GM19025 (cell line): ENCODE measurements around the gene GAS7.

Experiments
- ATAC-seq: cut with Tn5 transposase; IDR thresholded peaks from one replicate; pipeline ENCODE4 v1.9.1; 2021; ENCODE audit warnings: mild to moderate bottlenecking, low read depth, moderate library complexity; ENCODE audit not compliant: unreplicated experiment

The GAS7 gene

GRCh38 chr17:9905078-9905415 is 293.4 kb downstream of the GAS7 start, which contains the start of gene RCVRN:
RCVRN (minus strand) TSS chr17:9905271; CDS start chr17:9905180, 91 bp downstream.
- ATAC-seq: no peak

- ATAC-seq: no peak
Observed at GRCh38 chr17:9904277-9905077, 293.9 kb downstream of the GAS7 start.

- ATAC-seq: no peak
Observed at GRCh38 chr17:9902120-9902519, 296.3 kb downstream of the GAS7 start.

GRCh38 chr17:9900784-9901183 is 297.6 kb downstream of the GAS7 start:
- no peak for ATAC-seq

GRCh38 chr17:9900044-9900594 is 298.3 kb downstream of the GAS7 start:
- no peak for ATAC-seq

- ATAC-seq: no peak
Observed at GRCh38 chr17:9899280-9900043, 298.9 kb downstream of the GAS7 start.

GRCh38 chr17:9898812-9899211 is 299.6 kb downstream of the GAS7 start:
- ATAC-seq: no peak

- ATAC-seq: no peak
Observed at GRCh38 chr17:9897372-9897968, 300.9 kb downstream of the GAS7 start.

GRCh38 chr17:9895923-9896322 is 302.5 kb downstream of the GAS7 start:
- ATAC-seq: no peak

GRCh38 chr17:9894231-9894630 is 304.2 kb downstream of the GAS7 start:
- no peak for ATAC-seq

GRCh38 chr17:9893411-9894012 is 304.9 kb downstream of the GAS7 start:
- ATAC-seq: no peak

- no peak for ATAC-seq
Observed at GRCh38 chr17:9890124-9890523, 308.3 kb downstream of the GAS7 start.

GRCh38 chr17:9887508-9887907 is 310.9 kb downstream of the GAS7 start:
- no peak for ATAC-seq

GRCh38 chr17:9886141-9886930 is 312.1 kb downstream of the GAS7 start:
- ATAC-seq: no peak

GRCh38 chr17:9883451-9883850 is 315.0 kb downstream of the GAS7 start:
- no peak for ATAC-seq

GRCh38 chr17:9880582-9880999 is 317.8 kb downstream of the GAS7 start:
- no peak for ATAC-seq

GRCh38 chr17:9878786-9879525 is 319.4 kb downstream of the GAS7 start:
- no peak for ATAC-seq

GRCh38 chr17:9878356-9878755 is 320.1 kb downstream of the GAS7 start:
- ATAC-seq: no peak

- ATAC-seq: no peak
Observed at GRCh38 chr17:9875441-9875840, 323.0 kb downstream of the GAS7 start.
